IPS DF 6.9 (cell line): Measurements from ENCODE around the gene PTPRG.

Experiments
- DNase-seq: peaks from one replicate; pipeline ENCODE4 v3.0.0-alpha.2; 2013; ENCODE audit warnings: low read depth, low spot score
- H3K27ac ChIP-seq: one replicate; pipeline ENCODE4 v1.5.1; 2013; ENCODE audit warnings: low read length, control low read depth
- H3K27me3 ChIP-seq: 2 replicates; pipeline ENCODE4 v1.6.1; 2013; ENCODE audit warnings: mild to moderate bottlenecking, low read length; ENCODE audit not compliant: control insufficient read depth, insufficient read depth
- H3K36me3 ChIP-seq: 2 replicates; pipeline ENCODE4 v1.6.1; 2013; ENCODE audit warnings: low read length; ENCODE audit not compliant: control insufficient read depth, insufficient read depth
- H3K4me1 ChIP-seq: 2 replicates; pipeline ENCODE4 v1.6.1; 2013; ENCODE audit warnings: low read length; ENCODE audit not compliant: control insufficient read depth, insufficient read depth
- H3K4me3 ChIP-seq: 2 replicates; pipeline ENCODE4 v1.5.1; 2013; ENCODE audit warnings: mild to moderate bottlenecking, low read length
- H3K9me3 ChIP-seq: 2 replicates; pipeline ENCODE4 v1.6.1; 2013; ENCODE audit warnings: low read length, inconsistent platforms; ENCODE audit not compliant: control insufficient read depth, insufficient read depth
- WGBS: extraction: QIAGEN DNeasy Blood & Tissue Kit; methylation state at CpG from one replicate; pipeline ENCODE4 v1.1.7; 2013; ENCODE audit warnings: mixed read lengths, missing lambda C conversion rate; ENCODE audit not compliant: insufficient read length, insufficient coverage; 5-methylcytosine and 5-hydroxymethylcytosine counted together

Gene PTPRG

GRCh38 chr3:61884794-61885193 lies 323.4 kb downstream of the PTPRG start:
- no peaks in the 10 kb centered on the region for H3K36me3 ChIP-seq
- no peak for DNase-seq
- peaks cover 7% of the 10 kb centered on the region for H3K4me1 ChIP-seq
- no peaks in the 10 kb centered on the region for H3K9me3 ChIP-seq
- WGBS: no CpG with 5 or more reads among the region's 4 CpGs
- no peak overlapping the region for H3K4me3 ChIP-seq
- H3K27ac ChIP-seq: no peak overlapping the region
- H3K27me3 ChIP-seq: no peaks in the 10 kb centered on the region

GRCh38 chr3:61885414-61885813 lies 324.0 kb downstream of the PTPRG start:
- no peak overlapping the region for H3K27ac ChIP-seq
- DNase-seq: no peak
- no CpG with 5 or more reads among the region's 6 CpGs for WGBS
- H3K9me3 ChIP-seq: no peaks in the 10 kb centered on the region
- no peaks in the 10 kb centered on the region for H3K27me3 ChIP-seq
- H3K4me1 ChIP-seq: peaks cover 6% of the 10 kb centered on the region; the same call in 1 of the 2 replicates
- no peaks in the 10 kb centered on the region for H3K36me3 ChIP-seq
- H3K4me3 ChIP-seq: no peak overlapping the region

- Histone ChIP-seq H3K36me3 (no peaks in the 10 kb centered on the region), H3K4me3 (no peak overlapping the region), H3K27me3 (no peaks in the 10 kb centered on the region), H3K27ac (no peak overlapping the region), H3K9me3 (no peaks in the 10 kb centered on the region), H3K4me1 (peaks cover 6% of the 10 kb centered on the region; the same call in 1 of the 2 replicates)
- no CpG with 5 or more reads among the region's 1 CpG for WGBS
- no peak for DNase-seq
Observed at GRCh38 chr3:61887206-61887605, 325.8 kb downstream of the PTPRG start.

GRCh38 chr3:61889259-61889658 lies 327.9 kb downstream of the PTPRG start:
- Histone ChIP-seq H3K4me1 (peaks cover 6% of the 10 kb centered on the region), H3K36me3 (no peaks in the 10 kb centered on the region), H3K27ac (no peak overlapping the region), H3K9me3 (no peaks in the 10 kb centered on the region), H3K4me3 (no peak overlapping the region), H3K27me3 (no peaks in the 10 kb centered on the region)
- DNase-seq: no peak
- WGBS: no CpG with 5 or more reads among the region's 6 CpGs

GRCh38 chr3:61890167-61890566 lies 328.8 kb downstream of the PTPRG start:
- Histone ChIP-seq H3K4me1 (peaks cover 6% of the 10 kb centered on the region), H3K36me3 (no peaks in the 10 kb centered on the region), H3K4me3 (no peak overlapping the region), H3K27ac (no peak overlapping the region), H3K9me3 (no peaks in the 10 kb centered on the region), H3K27me3 (no peaks in the 10 kb centered on the region)
- DNase-seq: no peak
- no CpG with 5 or more reads among the region's 3 CpGs for WGBS

- Histone ChIP-seq H3K4me3 (no peak overlapping the region), H3K36me3 (no peaks in the 10 kb centered on the region), H3K27ac (no peak overlapping the region), H3K9me3 (no peaks in the 10 kb centered on the region), H3K4me1 (peaks cover 6% of the 10 kb centered on the region), H3K27me3 (no peaks in the 10 kb centered on the region)
- no peak for DNase-seq
- no CpG with 5 or more reads among the region's 2 CpGs for WGBS
Observed at GRCh38 chr3:61890586-61890985, 329.2 kb downstream of the PTPRG start.

- no peak overlapping the region for H3K27ac ChIP-seq
- H3K27me3 ChIP-seq: no peaks in the 10 kb centered on the region
- DNase-seq: no peak
- H3K4me3 ChIP-seq: no peak overlapping the region
- no peaks in the 10 kb centered on the region for H3K9me3 ChIP-seq
- peaks cover 3% of the 10 kb centered on the region for H3K4me1 ChIP-seq
- WGBS: no CpG with 5 or more reads among the region's 4 CpGs
- no peaks in the 10 kb centered on the region for H3K36me3 ChIP-seq
Observed at GRCh38 chr3:61892891-61893290, 331.5 kb downstream of the PTPRG start.

- DNase-seq: no peak
- peaks cover 3% of the 10 kb centered on the region for H3K4me1 ChIP-seq
- H3K36me3 ChIP-seq: no peaks in the 10 kb centered on the region
- no CpG with 5 or more reads among the region's 5 CpGs for WGBS
- H3K9me3 ChIP-seq: no peaks in the 10 kb centered on the region
- H3K27me3 ChIP-seq: no peaks in the 10 kb centered on the region
- H3K4me3 ChIP-seq: no peak overlapping the region
- no peak overlapping the region for H3K27ac ChIP-seq
Observed at GRCh38 chr3:61893840-61894566, 332.6 kb downstream of the PTPRG start.

GRCh38 chr3:61894988-61895935 lies 333.9 kb downstream of the PTPRG start:
- 100% methylated on average over 1 of the region's 7 CpGs for WGBS
- H3K4me1 ChIP-seq: peaks cover 3% of the 10 kb centered on the region
- H3K27me3 ChIP-seq: no peaks in the 10 kb centered on the region
- no peak overlapping the region for H3K4me3 ChIP-seq
- H3K27ac ChIP-seq: no peak overlapping the region
- no peaks in the 10 kb centered on the region for H3K9me3 ChIP-seq
- no peaks in the 10 kb centered on the region for H3K36me3 ChIP-seq
- no peak for DNase-seq

- no CpG with 5 or more reads among the region's 2 CpGs for WGBS
- H3K27me3 ChIP-seq: no peaks in the 10 kb centered on the region
- no peaks in the 10 kb centered on the region for H3K9me3 ChIP-seq
- H3K4me3 ChIP-seq: no peak overlapping the region
- DNase-seq: no peak
- H3K36me3 ChIP-seq: no peaks in the 10 kb centered on the region
- H3K4me1 ChIP-seq: peaks cover 3% of the 10 kb centered on the region
- no peak overlapping the region for H3K27ac ChIP-seq
Observed at GRCh38 chr3:61896251-61896650, 334.9 kb downstream of the PTPRG start.
